NK-92 treated with Interleukin-12 subunit alpha and Interleukin-12 subunit beta, amount 100 ng/mL, for 24 hours (cell line): ENCODE data around the gene CACNA1B.

ENCODE experiments used
- DNase-seq: peaks from one replicate; lab custom pipeline; 2025; lab: John Stamatoyannopoulos, UW

CACNA1B gene

GRCh38 chr9:137920753-137921152 is 43.2 kb downstream of the CACNA1B start:
- no peak for DNase-seq

GRCh38 chr9:137924169-137924568 is 46.6 kb downstream of the CACNA1B start:
- no peak for DNase-seq

- DNase-seq = no peak
Observed at GRCh38 chr9:137924761-137925369, 47.3 kb downstream of the CACNA1B start.

- no peak for DNase-seq
Observed at GRCh38 chr9:137943655-137944054, 66.1 kb downstream of the CACNA1B start.

- no peak for DNase-seq
Observed at GRCh38 chr9:137945581-137945980, 68.0 kb downstream of the CACNA1B start.

GRCh38 chr9:137946993-137947392 is 69.4 kb downstream of the CACNA1B start:
- DNase-seq = no peak

- no peak for DNase-seq
Observed at GRCh38 chr9:137948642-137949041, 71.1 kb downstream of the CACNA1B start.

- no peak for DNase-seq
Observed at GRCh38 chr9:137949260-137949659, 71.7 kb downstream of the CACNA1B start.

- DNase-seq = no peak
Observed at GRCh38 chr9:137951107-137951506, 73.5 kb downstream of the CACNA1B start.

GRCh38 chr9:137951597-137952490 is 74.3 kb downstream of the CACNA1B start:
- no peak for DNase-seq

- DNase-seq = no peak
Observed at GRCh38 chr9:137952976-137953666, 75.5 kb downstream of the CACNA1B start.

GRCh38 chr9:137953683-137954438 is 76.3 kb downstream of the CACNA1B start:
- no peak for DNase-seq

- DNase-seq = no peak
Observed at GRCh38 chr9:137955224-137955570, 77.6 kb downstream of the CACNA1B start.

GRCh38 chr9:137955586-137955985 is 78.0 kb downstream of the CACNA1B start:
- no peak for DNase-seq

- no peak for DNase-seq
Observed at GRCh38 chr9:137956039-137956438, 78.5 kb downstream of the CACNA1B start.

GRCh38 chr9:137956688-137957385 is 79.3 kb downstream of the CACNA1B start:
- no peak for DNase-seq

GRCh38 chr9:137959641-137960411 is 82.2 kb downstream of the CACNA1B start:
- DNase-seq = no peak

GRCh38 chr9:137960496-137960895 is 82.9 kb downstream of the CACNA1B start:
- no peak for DNase-seq

GRCh38 chr9:137963525-137963924 is 85.9 kb downstream of the CACNA1B start:
- no peak for DNase-seq

GRCh38 chr9:137965177-137965795 is 87.7 kb downstream of the CACNA1B start:
- no peak for DNase-seq
